Fibroblast of peridontal ligament (primary cell): ENCODE measurements around the gene PGS1.
A peak's percentile ranks its signal among the peaks of the same experiment; 100 is the strongest.
"Not testable (repeated sequence)": the region's sequence is repeated elsewhere in the genome, so short reads cannot be mapped to it uniquely, and the experiment has no call there.

Experiments used
- DNase-seq: peaks from one replicate; pipeline ENCODE4 v3.0.0-alpha.2; 2010; ENCODE audit errors: extremely low read depth

Gene PGS1

GRCh38 chr17:78448356-78448993, 70.0 kb downstream of the PGS1 start:
- no peak for DNase-seq

GRCh38 chr17:78449983-78450595, 71.6 kb downstream of the PGS1 start:
- no peak for DNase-seq

GRCh38 chr17:78450696-78451345, 72.4 kb downstream of the PGS1 start:
- no peak for DNase-seq

GRCh38 chr17:78451753-78452152, 73.3 kb downstream of the PGS1 start:
- no peak for DNase-seq

- no peak for DNase-seq
Measured at GRCh38 chr17:78454346-78454745, 75.9 kb downstream of the PGS1 start.

- no peak for DNase-seq
Measured at GRCh38 chr17:78458091-78458490, 79.6 kb downstream of the PGS1 start.

GRCh38 chr17:78458736-78459335, 80.4 kb downstream of the PGS1 start:
- DNase-seq = no peak

GRCh38 chr17:78459696-78460095, 81.2 kb downstream of the PGS1 start:
- no peak for DNase-seq

- DNase-seq = no peak
Measured at GRCh38 chr17:78460176-78460675, 81.8 kb downstream of the PGS1 start.

GRCh38 chr17:78460951-78461798, 82.7 kb downstream of the PGS1 start:
- no peak for DNase-seq

GRCh38 chr17:78461799-78462053, 83.3 kb downstream of the PGS1 start:
- no peak for DNase-seq

- no peak for DNase-seq
Measured at GRCh38 chr17:78462148-78462547, 83.7 kb downstream of the PGS1 start.

- not testable (repeated sequence) for DNase-seq
Measured at GRCh38 chr17:78466109-78466785, 87.8 kb downstream of the PGS1 start.

- DNase-seq = no peak
Measured at GRCh38 chr17:78466786-78467715, 88.6 kb downstream of the PGS1 start.

- DNase-seq = no peak
Measured at GRCh38 chr17:78468366-78468765, 89.9 kb downstream of the PGS1 start.

- DNase-seq = no peak
Measured at GRCh38 chr17:78469443-78469842, 91.0 kb downstream of the PGS1 start.

- DNase-seq = no peak
Measured at GRCh38 chr17:78471635-78472034, 93.2 kb downstream of the PGS1 start.

GRCh38 chr17:78472035-78472905, 93.8 kb downstream of the PGS1 start:
- DNase-seq = no peak

GRCh38 chr17:78473951-78474613, 95.6 kb downstream of the PGS1 start:
- peak; percentile 4 for DNase-seq
